PC-9 (cell line): Measurements from ENCODE around the gene ATE1. TPM values are rescaled to one million over a fixed set of nuclear protein-coding genes. Genes with fewer than 3 reads are reported as not detected.
"Not testable (repeated sequence)": the region's sequence is repeated elsewhere in the genome, so short reads cannot be mapped to it uniquely, and the experiment has no call there.

Experiments
- BruUV-seq: library from RNA; stranded (reverse); fragments of 400-500 nt; replicated peaks from 2 replicates; lab custom pipeline; 2021; lab: Mats Ljungman, UMichigan
- CTCF ChIA-PET: fragments of 300-600 bp; sonication (Branson Sonifier 250); formaldehyde crosslinking; loops from one replicate; lab custom pipeline; 2022; ENCODE audit warnings: antibody characterized with exemption; lab: Charles Lee
- POLR2A ChIA-PET: fragments of 300-600 bp; sonication (Branson Sonifier 250); formaldehyde crosslinking; loops from one replicate; lab custom pipeline; 2022; ENCODE audit warnings: antibody characterized with exemption; ENCODE audit not compliant: unreplicated experiment; lab: Charles Lee
- DNase-seq, 2 experiments: peaks; one replicate each; pipeline versions ENCODE4 v3.0.0 to v3.0.0-alpha.2; 2015 to 2022; ENCODE audit warnings: mixed read lengths in 1 of 2
- H2AFZ ChIP-seq: fragments of 200-600 bp; sonication (generic); 2 replicates; pipeline ENCODE4 v1.8.1; 2017; ENCODE audit warnings: antibody characterized with exemption
- H3F3A ChIP-seq: fragments of 200-600 bp; sonication (generic); 2 replicates; pipeline ENCODE4 v1.8.1; 2017; ENCODE audit warnings: antibody characterized with exemption, mild to moderate bottlenecking, low read depth; ENCODE audit not compliant: insufficient read depth
- H3K27ac ChIP-seq: fragments of 200-600 bp; sonication (generic); 2 replicates; pipeline ENCODE4 v1.6.1; 2016; ENCODE audit warnings: mixed run types
- H3K27me3 ChIP-seq: fragments of 200-600 bp; sonication (generic); 2 replicates; pipeline ENCODE4 v1.6.1; 2016; ENCODE audit warnings: low read depth, mixed run types; ENCODE audit not compliant: insufficient read depth
- H3K36me3 ChIP-seq: fragments of 200-600 bp; sonication (generic); 2 replicates; pipeline ENCODE4 v1.6.1; 2016; ENCODE audit warnings: low read depth, mixed run types
- H3K4me1 ChIP-seq: fragments of 200-600 bp; sonication (generic); replicated peaks from 2 replicates; pipeline ENCODE4 v1.6.1; 2016; ENCODE audit warnings: mixed run types; ENCODE audit not compliant: insufficient read depth
- H3K4me2 ChIP-seq: fragments of 200-600 bp; sonication (generic); 2 replicates; pipeline ENCODE4 v1.6.1; 2017; ENCODE audit warnings: mixed run types
- H3K4me3 ChIP-seq: fragments of 200-600 bp; sonication (generic); 2 replicates; pipeline ENCODE4 v1.6.1; 2016; ENCODE audit warnings: mixed run types
- H3K79me2 ChIP-seq: fragments of 200-600 bp; sonication (generic); 2 replicates; pipeline ENCODE4 v1.6.1; 2017; ENCODE audit warnings: low read depth, mixed run types
- H3K9me2 ChIP-seq: fragments of 200-600 bp; sonication (generic); 2 replicates; pipeline ENCODE4 v1.8.1; 2017; ENCODE audit warnings: mild to moderate bottlenecking; ENCODE audit not compliant: insufficient read depth
- H3K9me3 ChIP-seq: fragments of 200-600 bp; sonication (generic); 2 replicates; pipeline ENCODE4 v1.8.1; 2016; ENCODE audit warnings: low read depth; ENCODE audit not compliant: insufficient read depth
- H4K20me1 ChIP-seq: fragments of 200-600 bp; sonication (generic); 2 replicates; pipeline ENCODE4 v1.8.1; 2017; ENCODE audit not compliant: insufficient read depth
- EZH2 ChIP-seq: fragments of 200-600 bp; sonication (generic); IDR thresholded peaks from 2 replicates; pipeline ENCODE4 v1.8.0; 2017; ENCODE audit warnings: antibody characterized with exemption, low read depth
- intact Hi-C: fragments of 100-400 bp; cut with micrococcal nuclease; formaldehyde crosslinking; loops from one replicate; pipeline ENCODE4 v1.10.0; 2022; ENCODE audit not compliant: unreplicated experiment
- total RNA-seq: library from RNA; stranded (reverse); gene quantifications from 2 replicates; pipeline ENCODE4 v1.2.3, GENCODE V29; 2021
- TF ChIP-seq, protein P1 (sequence below): fragments of 200-600 bp; sonication (generic); conservative IDR thresholded peaks from 2 replicates; pipeline ENCODE4 v1.6.1; 2017; ENCODE audit warnings: mixed run types, antibody characterized with exemption, mild to moderate bottlenecking, moderate library complexity

ATE1 gene
- total RNA-seq, 1 experiment from 2014 or later: 14.8 TPM

DNA sequence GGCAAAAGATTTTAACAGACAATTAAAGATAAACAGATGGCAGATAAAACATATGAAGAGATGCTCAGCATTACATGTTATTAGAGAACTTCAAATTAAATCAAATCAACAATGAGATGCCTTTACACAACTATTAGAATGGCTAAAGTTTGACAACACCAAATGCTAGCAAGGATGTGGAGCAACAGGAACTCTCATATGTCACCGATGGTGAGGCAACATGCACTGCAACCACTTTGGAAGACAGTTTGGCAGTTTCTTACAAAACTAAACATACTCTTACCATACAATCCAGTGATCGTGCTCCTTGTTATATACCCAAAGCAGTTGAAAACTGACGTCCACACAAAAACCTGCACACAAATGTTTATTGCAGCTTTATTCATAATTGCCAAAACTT, 13.7 kb upstream of the ATE1 start:
- Histone ChIP-seq H3K9me2 (no peaks in the 10 kb centered on the region), H3K27me3 (no peaks in the 10 kb centered on the region), H3K4me3 (no peak overlapping the region), H3K9me3 (no peaks in the 10 kb centered on the region), H3F3A (peaks cover 5% of the 10 kb centered on the region; the same call in 1 of the 2 replicates), H3K27ac (no peak overlapping the region), H4K20me1 (no peaks in the 10 kb centered on the region), H2AFZ (no peak overlapping the region), H3K4me2 (no peak overlapping the region), H3K79me2 (no peaks in the 10 kb centered on the region), H3K4me1 (0 out of 2 replicates have a peak, but pooled peaks cover 9% of the 10 kb centered on the region), H3K36me3 (no peaks in the 10 kb centered on the region)
- DNase-seq: no peak
- no peak for TF ChIP-seq EZH2
- TF ChIP-seq, protein P1, sequence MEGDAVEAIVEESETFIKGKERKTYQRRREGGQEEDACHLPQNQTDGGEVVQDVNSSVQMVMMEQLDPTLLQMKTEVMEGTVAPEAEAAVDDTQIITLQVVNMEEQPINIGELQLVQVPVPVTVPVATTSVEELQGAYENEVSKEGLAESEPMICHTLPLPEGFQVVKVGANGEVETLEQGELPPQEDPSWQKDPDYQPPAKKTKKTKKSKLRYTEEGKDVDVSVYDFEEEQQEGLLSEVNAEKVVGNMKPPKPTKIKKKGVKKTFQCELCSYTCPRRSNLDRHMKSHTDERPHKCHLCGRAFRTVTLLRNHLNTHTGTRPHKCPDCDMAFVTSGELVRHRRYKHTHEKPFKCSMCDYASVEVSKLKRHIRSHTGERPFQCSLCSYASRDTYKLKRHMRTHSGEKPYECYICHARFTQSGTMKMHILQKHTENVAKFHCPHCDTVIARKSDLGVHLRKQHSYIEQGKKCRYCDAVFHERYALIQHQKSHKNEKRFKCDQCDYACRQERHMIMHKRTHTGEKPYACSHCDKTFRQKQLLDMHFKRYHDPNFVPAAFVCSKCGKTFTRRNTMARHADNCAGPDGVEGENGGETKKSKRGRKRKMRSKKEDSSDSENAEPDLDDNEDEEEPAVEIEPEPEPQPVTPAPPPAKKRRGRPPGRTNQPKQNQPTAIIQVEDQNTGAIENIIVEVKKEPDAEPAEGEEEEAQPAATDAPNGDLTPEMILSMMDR: no peak
- POLR2A ChIA-PET: no interaction called here
- intact Hi-C loops: no loop called here
- BruUV-seq: no TSS peak
- CTCF ChIA-PET: no interaction called here

DNA sequence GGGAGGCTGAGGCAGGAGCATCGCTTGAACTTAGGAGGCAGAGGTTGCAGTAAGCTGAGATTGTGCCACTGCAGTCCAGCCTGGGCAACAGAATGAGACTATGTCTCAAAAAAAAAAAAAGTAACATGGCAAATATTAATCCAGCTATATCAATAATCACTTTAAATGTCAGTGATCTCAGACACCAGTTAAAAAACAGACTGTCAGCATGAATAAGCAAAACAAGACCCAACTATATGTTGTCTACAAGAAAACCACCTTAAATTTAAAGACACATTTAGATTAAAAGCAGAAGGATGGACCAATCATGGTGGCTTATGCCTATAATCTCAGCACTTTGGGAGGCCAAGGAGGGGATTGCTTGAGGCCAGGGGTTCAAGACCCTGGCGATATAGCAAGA, 8.5 kb upstream of the ATE1 start:
- no peaks in the 10 kb centered on the region for H4K20me1 ChIP-seq
- H3K9me2 ChIP-seq: no peaks in the 10 kb centered on the region
- no peaks in the 10 kb centered on the region for H3F3A ChIP-seq
- H2AFZ ChIP-seq: no peak overlapping the region
- DNase-seq: no peak
- CTCF ChIA-PET: no interaction called here
- no peaks in the 10 kb centered on the region for H3K9me3 ChIP-seq
- TF ChIP-seq EZH2: no peak
- TF ChIP-seq, protein P1: no peak
- intact Hi-C loops: no loop called here
- no peak overlapping the region for H3K4me2 ChIP-seq
- BruUV-seq: no TSS peak
- no peaks in the 10 kb centered on the region for H3K36me3 ChIP-seq
- no peak overlapping the region for H3K4me3 ChIP-seq
- H3K4me1 ChIP-seq: no peaks in the 10 kb centered on the region
- POLR2A ChIA-PET: interaction anchor here (0.6 kb wide), 1 partner anchor 160 kb away, joined by 7 read pairs; no protein-coding TSS in a partner anchor
- H3K27me3 ChIP-seq: no peaks in the 10 kb centered on the region
- H3K27ac ChIP-seq: no peak overlapping the region
- no peaks in the 10 kb centered on the region for H3K79me2 ChIP-seq

DNA sequence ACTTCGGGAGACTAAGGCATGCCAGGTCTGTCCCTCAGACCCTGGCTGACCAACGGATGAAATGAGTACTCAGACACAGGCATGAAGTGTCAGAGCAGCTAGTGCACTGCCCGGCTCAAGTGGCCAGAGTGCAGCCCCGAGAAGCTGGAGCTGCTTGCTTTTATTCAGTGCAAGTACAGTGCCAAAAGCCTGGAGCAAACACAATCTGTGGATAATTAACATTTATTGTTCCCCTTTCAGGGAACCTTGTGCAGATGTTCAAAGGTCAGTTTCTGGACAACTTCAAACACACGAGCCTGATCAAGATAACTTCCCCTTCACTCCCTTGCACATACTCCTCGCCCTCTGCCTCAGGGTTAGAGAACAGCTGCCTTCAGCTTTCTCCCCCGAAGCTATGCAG, 7.9 kb upstream of the ATE1 start:
- no peaks in the 10 kb centered on the region for H3K79me2 ChIP-seq
- no peaks in the 10 kb centered on the region for H3K9me2 ChIP-seq
- no peaks in the 10 kb centered on the region for H3K27me3 ChIP-seq
- H3K4me2 ChIP-seq: no peak overlapping the region
- no peak overlapping the region for H3K27ac ChIP-seq
- no peaks in the 10 kb centered on the region for H3K9me3 ChIP-seq
- H3K36me3 ChIP-seq: no peaks in the 10 kb centered on the region
- BruUV-seq: no TSS peak
- CTCF ChIA-PET: no interaction called here
- no peaks in the 10 kb centered on the region for H3F3A ChIP-seq
- TF ChIP-seq EZH2: no peak
- TF ChIP-seq, protein P1: no peak
- intact Hi-C loops: no loop called here
- H4K20me1 ChIP-seq: no peaks in the 10 kb centered on the region
- H3K4me3 ChIP-seq: no peak overlapping the region
- no peak overlapping the region for H2AFZ ChIP-seq
- POLR2A ChIA-PET: interaction anchor here (0.6 to 0.7 kb wide), 3 partner anchors 13 to 358 kb away, joined by 4 to 7 read pairs (median 5); no protein-coding TSS in a partner anchor
- DNase-seq: no peak
- no peaks in the 10 kb centered on the region for H3K4me1 ChIP-seq

DNA sequence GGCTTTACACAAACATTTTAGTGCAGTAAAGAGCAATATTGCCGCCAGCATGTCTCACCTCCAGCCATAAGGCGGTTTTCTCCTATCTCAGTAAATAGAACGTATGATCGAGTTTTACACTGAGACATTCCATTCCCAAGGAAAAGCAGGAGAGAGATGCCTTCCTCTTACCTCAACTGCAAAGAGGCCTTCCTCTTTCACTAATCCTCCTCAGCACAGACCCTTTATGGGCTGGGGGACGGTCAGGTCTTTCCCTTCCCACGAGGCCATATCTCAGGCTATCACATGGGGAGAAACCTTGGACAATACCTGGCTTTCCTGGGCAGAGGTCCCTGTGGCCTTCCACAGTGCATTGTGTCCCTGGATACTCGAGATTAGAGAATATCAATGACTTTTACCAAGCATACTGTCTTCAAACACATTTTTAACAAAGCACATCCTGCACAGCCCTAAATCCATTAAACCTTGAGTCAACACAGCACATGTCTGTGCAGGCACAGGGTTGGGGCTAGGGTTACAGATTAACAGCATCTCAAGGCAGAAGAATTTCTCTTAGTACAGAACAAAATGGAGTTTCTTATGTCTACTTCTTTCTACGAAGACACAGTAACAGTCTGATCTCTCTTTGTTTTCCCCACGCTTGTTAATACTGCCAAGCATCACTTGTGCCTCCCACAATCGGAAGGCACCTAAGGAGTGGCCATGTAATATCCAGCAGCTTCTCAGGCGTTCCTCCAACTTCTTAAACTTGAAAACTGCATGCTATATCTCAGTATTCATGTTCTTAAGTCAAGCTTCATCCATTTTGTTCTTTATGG, 2.6 kb upstream of the ATE1 start:
- H3K27ac ChIP-seq, H3K36me3 ChIP-seq, H3K4me1 ChIP-seq, BruUV-seq, POLR2A ChIA-PET, intact Hi-C loops, H3K9me3 ChIP-seq, H3K4me3 ChIP-seq, H3K27me3 ChIP-seq, H3K4me2 ChIP-seq, H4K20me1 ChIP-seq, DNase-seq, H2AFZ ChIP-seq, H3K9me2 ChIP-seq, CTCF ChIA-PET, H3F3A ChIP-seq: not testable (repeated sequence)
- peaks cover 24% of the 10 kb centered on the region for H3K79me2 ChIP-seq

DNA sequence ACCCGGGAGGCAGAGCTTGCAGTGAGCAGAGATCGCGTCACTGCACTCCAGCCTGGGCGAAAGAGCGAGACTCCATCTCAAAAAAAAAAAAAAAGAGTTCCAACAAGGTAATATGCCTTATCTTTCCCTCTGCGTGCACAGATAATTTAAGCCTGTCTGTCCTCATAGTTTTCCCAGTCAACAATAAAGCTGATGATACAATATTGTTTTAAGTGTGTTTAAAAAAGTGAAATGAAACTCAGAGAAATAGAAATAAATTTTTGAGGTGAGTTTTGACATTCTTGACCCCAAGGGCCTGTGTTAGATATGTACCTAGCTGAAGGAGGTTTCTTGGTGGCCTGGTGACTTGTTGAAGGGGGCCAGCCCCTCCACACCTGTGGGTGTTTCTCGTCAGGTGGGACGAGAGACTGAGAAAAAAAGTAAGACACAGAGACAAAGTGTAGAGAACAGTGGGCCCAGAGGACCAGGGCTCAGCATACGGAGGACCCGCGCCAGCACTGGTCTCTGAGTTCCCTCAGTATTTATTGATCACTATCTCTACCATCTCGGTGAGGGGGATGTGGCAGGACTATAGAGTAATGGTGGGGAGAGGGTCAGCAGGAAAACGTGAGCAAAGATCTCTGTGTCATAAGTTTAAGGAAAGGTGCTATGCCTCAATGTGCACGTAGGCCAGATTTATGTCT, 1.9 kb upstream of the ATE1 start:
- DNase-seq, CTCF ChIA-PET, H3K4me3 ChIP-seq, BruUV-seq, H3F3A ChIP-seq, POLR2A ChIA-PET, H3K27me3 ChIP-seq, H3K27ac ChIP-seq, H2AFZ ChIP-seq, H4K20me1 ChIP-seq, H3K9me3 ChIP-seq, H3K4me2 ChIP-seq, H3K36me3 ChIP-seq, H3K4me1 ChIP-seq, H3K9me2 ChIP-seq: not testable (repeated sequence)
- intact Hi-C loops: loop anchor here (2.0 to 5.0 kb wide), 3 partner anchors 45 to 183 kb away; partner anchors contain the start of gene NSMCE4A
- H3K79me2 ChIP-seq: peaks cover 31% of the 10 kb centered on the region
